T-cell (primary cell): ENCODE results near the gene KCNMA1. TPM values are rescaled to one million over a fixed set of nuclear protein-coding genes. Genes with fewer than 3 reads are reported as not detected.
"Not testable (repeated sequence)": the region's sequence is repeated elsewhere in the genome, so short reads cannot be mapped to it uniquely, and the experiment has no call there.

Experiments
- ATAC-seq, 4 experiments: fragments of 200-7000 bp in 3 of 4; fragments of 150-1000 bp in 1 of 4; cut with Tn5 transposase; replicated peaks in 1 of 4; 1 replicate in 3 of 4; 2 replicates in 1 of 4; pipeline ENCODE4 v1.10.0; 2021; ENCODE audit warnings: moderate library complexity in 3 of 4, mild to moderate bottlenecking in 2 of 4, moderate number of reproducible peaks in 1 of 4
- CTCF ChIA-PET, 2 donors: fragments of 300-600 bp; sonication (Branson Sonifier 250); formaldehyde crosslinking; loops; one replicate each; lab custom pipeline; 2022; ENCODE audit warnings: antibody characterized with exemption in 2 of 2; lab: Charles Lee
- POLR2A ChIA-PET, 2 donors: fragments of 300-600 bp; sonication (Branson Sonifier 250); formaldehyde crosslinking; loops; one replicate each; lab custom pipeline; 2022; ENCODE audit warnings: antibody characterized with exemption in 2 of 2; lab: Charles Lee
- DNase-seq, 35 experiments: peaks; one replicate each; pipeline versions ENCODE4 v3.0.0 to v3.0.0-alpha.2; 2013 to 2023
- H3K27ac ChIP-seq: one replicate; pipeline ENCODE4 v1.5.1; 2013; ENCODE audit warnings: low read length
- H3K27me3 ChIP-seq, 2 experiments: replicated peaks in 1 of 2; 1 replicate in 1 of 2; 2 replicates in 1 of 2; pipeline versions ENCODE4 v1.6.1 to v1.7.0; 2013; ENCODE audit warnings: low read length in 1 of 2, mixed read lengths in 1 of 2; ENCODE audit not compliant: control insufficient read depth in 2 of 2, insufficient read depth in 2 of 2; ENCODE audit errors: extremely low read depth in 1 of 2
- H3K36me3 ChIP-seq, 2 donors: 1 replicate in 1 of 2; 2 replicates in 1 of 2; pipeline versions ENCODE4 v1.6.1 to v1.7.0; 2013; ENCODE audit warnings: low read length in 1 of 2; ENCODE audit not compliant: control insufficient read depth in 2 of 2, insufficient read depth in 1 of 2; ENCODE audit errors: extremely low read depth in 1 of 2
- H3K4me1 ChIP-seq, 2 experiments: 1 replicate in 1 of 2; 2 replicates in 1 of 2; pipeline versions ENCODE4 v1.6.1 to v1.7.0; 2013; ENCODE audit warnings: low read length in 2 of 2, mixed read lengths in 1 of 2; ENCODE audit not compliant: insufficient read depth in 2 of 2, control insufficient read depth in 1 of 2; ENCODE audit errors: extremely low read depth in 1 of 2
- H3K4me3 ChIP-seq, 2 donors: 1 replicate in 1 of 2; 2 replicates in 1 of 2; pipeline versions ENCODE4 v1.5.1 to v1.7.0; 2013; ENCODE audit warnings: mild to moderate bottlenecking in 2 of 2, low read length in 1 of 2, moderate library complexity in 1 of 2; ENCODE audit not compliant: control insufficient read depth in 1 of 2; ENCODE audit errors: extremely low read depth in 1 of 2
- H3K9me3 ChIP-seq: 2 replicates; pipeline ENCODE4 v1.7.0; 2013
- H3K27ac Mint-ChIP-seq, 2 donors: one replicate each; pipeline ENCODE4 v1.8.0; 2020 to 2021; ENCODE audit warnings: mild to moderate bottlenecking in 2 of 2, mixed read lengths in 2 of 2
- H3K27me3 Mint-ChIP-seq, 2 donors: one replicate each; pipeline ENCODE4 v1.8.0; 2021 to 2022; ENCODE audit warnings: mixed read lengths in 2 of 2
- H3K36me3 Mint-ChIP-seq: one replicate; pipeline ENCODE4 v1.8.0; 2021; ENCODE audit warnings: mixed read lengths
- H3K4me1 Mint-ChIP-seq, 3 donors: one replicate each; pipeline ENCODE4 v1.8.0; 2020 to 2022; ENCODE audit warnings: mixed read lengths in 3 of 3, mild to moderate bottlenecking in 1 of 3
- H3K4me3 Mint-ChIP-seq, 3 donors: one replicate each; pipeline ENCODE4 v1.8.0; 2020 to 2022; ENCODE audit warnings: mild to moderate bottlenecking in 3 of 3, mixed read lengths in 3 of 3, moderate library complexity in 3 of 3
- H3K9me3 Mint-ChIP-seq, 3 donors: one replicate each; pipeline ENCODE4 v1.8.0; 2020 to 2022; ENCODE audit warnings: mixed read lengths in 3 of 3
- WGBS: methylation state at CpG from one replicate; pipeline ENCODE4 v1.1.5; 2013; ENCODE audit warnings: missing lambda C conversion rate; ENCODE audit not compliant: insufficient coverage; 5-methylcytosine and 5-hydroxymethylcytosine counted together
- total RNA-seq, 35 experiments: library from RNA in 6 of 35; stranded (reverse) in 6 of 35; fragments of 120-200 nt in 1 of 35; gene quantifications; one replicate each; pipeline versions ENCODE4 v1.2.1 to v1.2.4 and lab custom pipeline; 2013 to 2026

KCNMA1 gene
- 1 to 10 TPM in 1 of 5 donors, under 1 TPM in 4; 0.14 to 1.6 (median 0.60) TPM for total RNA-seq
- 0.18 TPM for total RNA-seq (2013)
- 0 to 0.47 (median 0.06) reads per million in 29 experiments for total RNA-seq (lab: John Stamatoyannopoulos, UW)

DNA sequence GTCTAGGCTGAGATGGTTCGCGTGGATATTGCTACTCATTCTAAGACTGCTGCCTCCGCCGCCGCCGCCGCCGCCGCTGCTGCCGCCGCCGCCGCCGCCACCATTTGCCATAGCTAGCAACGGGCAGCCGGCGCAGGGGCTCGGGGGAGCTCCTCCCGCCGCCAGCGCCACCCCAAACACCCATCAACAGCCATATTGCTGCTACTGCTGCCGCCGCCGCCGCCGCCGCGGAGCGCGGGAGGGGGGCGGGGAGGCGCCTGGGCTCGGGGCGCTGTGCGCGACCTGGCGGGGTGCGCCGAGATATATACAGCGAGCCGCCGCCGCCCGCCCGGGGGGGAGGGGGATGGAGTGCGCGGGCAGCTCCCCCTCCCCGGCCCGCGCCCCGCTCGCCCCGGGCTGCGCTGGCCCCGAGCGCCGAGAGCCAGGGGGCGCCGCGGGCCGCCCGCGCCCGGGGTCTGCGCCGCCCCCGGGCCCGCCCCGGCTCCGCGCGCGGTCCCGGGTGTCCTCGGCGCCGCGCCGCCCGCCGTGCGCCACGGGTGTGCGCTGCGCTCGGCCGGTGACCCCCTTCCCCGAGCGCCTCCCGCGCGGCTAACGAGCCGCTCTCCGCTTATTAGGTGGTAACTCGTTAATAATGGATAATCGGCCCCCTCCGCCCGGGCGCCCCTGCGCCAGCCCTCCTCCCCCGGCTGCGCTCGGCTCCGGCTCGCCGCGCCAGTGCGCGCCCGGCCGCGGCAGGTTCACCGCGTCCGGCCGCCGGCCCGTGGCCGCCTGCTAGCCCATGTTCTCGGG is at the start of gene KCNMA1:
Gene KCNMA1, minus strand, starts transcription at position 277 of the 789 bp plus-strand sequence.
- 2% methylated on average over 90 of the region's 121 CpGs for WGBS
- POLR2A ChIA-PET: no interaction called here
- peaks cover 10 to 51% of the 10 kb centered on the region in 2 experiments for H3K27me3 ChIP-seq
- Mint-ChIP-seq H3K9me3 (no peaks in the 10 kb centered on the region), H3K4me1 (peaks cover 0 to 15% (median 9%) of the 10 kb centered on the region in 3 donors), H3K4me3 (peak within 1 kb of the TSS; percentile 39 to 71 (median 58)), H3K27ac (no peak within 1 kb of the TSS), H3K27me3 (peaks cover 56 to 67% of the 10 kb centered on the region in 2 donors), H3K36me3 (no peaks in the 10 kb centered on the region)
- no peaks in the 10 kb centered on the region for H3K4me1 ChIP-seq
- no peaks in the 10 kb centered on the region for H3K9me3 ChIP-seq
- H3K36me3 ChIP-seq: no peaks in the 10 kb centered on the region
- ATAC-seq (no peak), DNase-seq (peak in 1 of 35 experiments; percentile 4)
- no peak within 1 kb of the TSS for H3K27ac ChIP-seq
- H3K4me3 ChIP-seq: no peak within 1 kb of the TSS
- CTCF ChIA-PET: interaction anchor here in 1 of 2 donors (0.7 to 1.0 kb wide), 2 partner anchors 464 to 469 kb away, joined by 3 to 5 read pairs; no protein-coding TSS in a partner anchor

DNA sequence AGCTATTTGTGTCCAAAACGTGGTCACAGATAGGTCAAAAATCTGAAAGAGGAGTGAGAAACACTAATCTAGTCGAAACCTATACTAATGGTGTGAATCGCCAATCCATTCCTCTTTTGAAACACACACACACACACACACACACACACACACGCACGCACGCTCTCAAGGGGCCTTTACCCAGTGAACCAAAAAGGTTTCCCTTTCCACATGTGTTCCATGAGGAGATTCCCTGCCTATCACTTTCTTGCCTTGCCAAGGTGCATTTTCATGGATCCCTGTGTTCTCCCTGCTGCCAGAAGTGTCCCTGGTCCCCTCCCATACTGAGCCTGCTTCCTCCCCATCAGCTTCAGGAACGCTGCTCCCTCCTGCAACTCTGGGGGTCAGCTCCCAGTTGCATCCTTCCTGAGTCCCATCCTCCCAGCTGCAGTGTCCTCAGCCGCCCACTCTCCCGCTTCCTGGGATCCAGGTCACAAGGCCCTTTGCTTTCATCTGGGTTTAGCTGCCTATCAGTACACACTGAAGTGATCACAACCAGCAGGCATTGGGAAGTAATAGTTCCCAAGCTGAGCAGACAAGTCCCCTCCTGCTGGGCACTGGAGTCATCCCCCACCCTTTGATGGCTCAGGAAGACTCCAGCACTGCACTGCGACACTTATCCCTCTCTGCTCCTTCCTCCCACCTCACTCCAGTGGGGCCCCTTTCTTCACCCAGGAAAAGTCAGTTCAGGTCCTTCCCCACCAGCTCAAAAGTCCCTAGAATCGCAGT is 49.2 kb upstream of the KCNMA1 start:
- H3K4me1 ChIP-seq: no peaks in the 10 kb centered on the region
- H3K9me3 ChIP-seq: no peaks in the 10 kb centered on the region
- ChIA-PET POLR2A (interaction anchor here in 1 of 2 donors (0.7 kb wide), 1 partner anchor 29 kb away, joined by 3 read pairs; no protein-coding TSS in a partner anchor), CTCF (no interaction called here)
- no peak overlapping the region for H3K4me3 ChIP-seq
- no peaks in the 10 kb centered on the region for H3K36me3 Mint-ChIP-seq
- no peak overlapping the region for H3K4me3 Mint-ChIP-seq
- H3K27ac ChIP-seq: no peak overlapping the region
- DNase-seq: no peak
- ATAC-seq: no peak
- WGBS: 75% methylated on average over 9 of the region's 11 CpGs
- H3K36me3 ChIP-seq: no peaks in the 10 kb centered on the region
- no peaks in the 10 kb centered on the region for H3K4me1 Mint-ChIP-seq
- no peak overlapping the region for H3K27ac Mint-ChIP-seq
- H3K27me3 ChIP-seq: peaks cover 0 to 15% of the 10 kb centered on the region in 2 experiments
- H3K27me3 Mint-ChIP-seq: peaks cover 26 to 46% of the 10 kb centered on the region in 2 donors
- H3K9me3 Mint-ChIP-seq: no peaks in the 10 kb centered on the region

GRCh38 chr10:77686096-77686495 is 48.5 kb upstream of the KCNMA1 start:
- DNase-seq (no peak), ATAC-seq (no peak)
- Histone ChIP-seq H3K36me3 (no peaks in the 10 kb centered on the region), H3K27ac (no peak overlapping the region), H3K9me3 (no peaks in the 10 kb centered on the region), H3K27me3 (peaks cover 0 to 16% of the 10 kb centered on the region in 2 experiments), H3K4me1 (no peaks in the 10 kb centered on the region), H3K4me3 (no peak overlapping the region)
- ChIA-PET POLR2A (interaction anchor here in 1 of 2 donors (0.7 kb wide), 1 partner anchor 28 kb away, joined by 3 read pairs; no protein-coding TSS in a partner anchor), CTCF (interaction anchor here in 1 of 2 donors (0.7 kb wide), 1 partner anchor 38 kb away, joined by 5 read pairs; no protein-coding TSS in a partner anchor)
- Mint-ChIP-seq H3K27me3 (peaks cover 26 to 46% of the 10 kb centered on the region in 2 donors), H3K4me3 (no peak overlapping the region), H3K36me3 (no peaks in the 10 kb centered on the region), H3K9me3 (no peaks in the 10 kb centered on the region), H3K4me1 (no peaks in the 10 kb centered on the region), H3K27ac (no peak overlapping the region)
- 100% methylated on average over 1 of the region's 3 CpGs for WGBS

DNA sequence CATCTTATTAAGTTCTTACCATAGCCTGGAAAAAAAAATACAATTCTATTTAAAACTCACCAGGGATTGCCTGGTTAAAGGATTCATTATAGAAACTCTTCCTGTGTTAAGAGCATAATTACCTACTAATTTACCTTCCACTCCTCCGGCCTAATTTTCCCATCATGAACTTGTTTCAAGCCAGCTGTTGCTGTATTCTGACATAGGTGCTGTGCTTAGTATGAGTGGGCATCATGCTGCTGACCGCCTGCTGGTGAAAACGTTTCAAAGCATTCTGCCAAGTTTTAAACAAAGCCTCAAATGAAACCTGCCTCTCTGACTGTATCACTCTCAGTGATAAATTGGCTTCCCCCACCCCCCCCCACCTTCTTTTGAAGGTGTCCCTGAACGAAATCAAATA is 47.8 kb upstream of the KCNMA1 start:
- Mint-ChIP-seq H3K27me3 (peaks cover 26 to 43% of the 10 kb centered on the region in 2 donors), H3K9me3 (no peaks in the 10 kb centered on the region), H3K27ac (no peak overlapping the region), H3K4me1 (no peaks in the 10 kb centered on the region), H3K36me3 (no peaks in the 10 kb centered on the region), H3K4me3 (no peak overlapping the region)
- no peak for ATAC-seq
- Histone ChIP-seq H3K9me3 (no peaks in the 10 kb centered on the region), H3K4me3 (no peak overlapping the region), H3K36me3 (no peaks in the 10 kb centered on the region), H3K27ac (no peak overlapping the region), H3K27me3 (peaks cover 0 to 16% of the 10 kb centered on the region in 2 experiments), H3K4me1 (no peaks in the 10 kb centered on the region)
- ChIA-PET POLR2A (no interaction called here), CTCF (interaction anchor here in 1 of 2 donors (0.7 kb wide), 1 partner anchor 37 kb away, joined by 5 read pairs; no protein-coding TSS in a partner anchor)
- WGBS: 67% methylated on average over 1 of the region's 4 CpGs
- DNase-seq: no peak

DNA sequence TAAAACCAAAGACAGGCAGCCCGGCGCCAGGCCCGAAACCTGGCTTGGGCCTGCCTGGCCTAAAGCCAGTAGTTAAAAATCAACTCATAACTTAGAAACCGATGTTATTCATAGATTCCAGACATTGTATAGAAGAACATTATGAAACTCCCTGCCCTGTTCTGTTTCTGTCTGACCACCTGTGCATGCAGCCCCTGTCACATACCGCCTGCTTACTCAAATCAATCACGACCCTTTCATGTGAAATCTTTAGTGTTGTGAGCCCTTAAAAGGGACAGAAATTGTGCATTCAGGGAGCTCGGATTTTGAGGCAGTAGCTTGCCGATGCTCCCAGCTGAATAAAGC is 45.5 kb upstream of the KCNMA1 start:
- DNase-seq, H3K36me3 ChIP-seq, H3K9me3 Mint-ChIP-seq, H3K27ac ChIP-seq, CTCF ChIA-PET, H3K27ac Mint-ChIP-seq, H3K9me3 ChIP-seq, H3K36me3 Mint-ChIP-seq, ATAC-seq, H3K4me3 Mint-ChIP-seq, H3K4me1 ChIP-seq, H3K4me3 ChIP-seq, POLR2A ChIA-PET, H3K4me1 Mint-ChIP-seq: not testable (repeated sequence)
- peaks cover 24 to 34% of the 10 kb centered on the region in 2 donors for H3K27me3 Mint-ChIP-seq
- H3K27me3 ChIP-seq: peaks cover 0 to 16% of the 10 kb centered on the region in 2 experiments
- WGBS: no CpG with 5 or more reads among the region's 8 CpGs

DNA sequence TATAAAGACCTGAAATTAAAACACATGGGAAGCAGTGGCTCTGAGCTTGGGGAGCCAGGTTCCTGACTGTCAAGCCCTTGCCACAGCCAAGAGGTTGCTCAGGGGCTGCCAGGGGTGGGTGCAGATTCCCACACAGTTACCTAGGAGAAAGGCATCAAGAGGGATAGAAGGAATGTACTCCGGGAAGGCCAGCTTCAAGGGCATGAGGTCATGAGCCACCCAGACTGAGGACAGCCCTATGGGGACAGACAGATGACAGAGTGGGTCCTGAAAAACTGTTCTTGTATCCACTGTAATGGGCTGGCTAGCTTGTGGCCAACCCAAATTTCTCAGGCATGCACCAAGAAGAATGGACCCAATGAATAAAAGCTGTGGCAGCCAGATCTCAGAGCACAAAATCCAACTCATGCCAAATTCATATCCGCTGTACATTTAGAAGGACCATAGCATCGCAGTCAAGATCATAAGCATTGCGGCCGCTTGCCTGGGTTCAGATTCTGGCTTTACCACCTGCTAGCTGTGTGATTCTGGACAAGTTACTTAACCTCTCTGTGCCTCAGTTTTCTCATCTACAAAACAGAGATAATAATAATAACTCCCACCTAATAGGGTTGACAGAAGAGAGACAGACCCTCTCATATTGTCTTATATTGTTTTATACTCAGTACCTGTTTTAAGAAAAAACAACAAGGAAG is 44.9 kb upstream of the KCNMA1 start:
- Histone ChIP-seq H3K4me1 (no peaks in the 10 kb centered on the region), H3K27ac (no peak overlapping the region), H3K36me3 (no peaks in the 10 kb centered on the region), H3K27me3 (peaks cover 0 to 16% of the 10 kb centered on the region in 2 experiments), H3K9me3 (no peaks in the 10 kb centered on the region), H3K4me3 (no peak overlapping the region)
- Mint-ChIP-seq H3K9me3 (no peaks in the 10 kb centered on the region), H3K36me3 (no peaks in the 10 kb centered on the region), H3K27me3 (peaks cover 28 to 31% of the 10 kb centered on the region in 2 donors), H3K4me1 (no peaks in the 10 kb centered on the region), H3K4me3 (no peak overlapping the region), H3K27ac (no peak overlapping the region)
- POLR2A ChIA-PET: no interaction called here
- CTCF ChIA-PET: no interaction called here
- DNase-seq (no peak), ATAC-seq (no peak)
- 100% methylated on average over 4 of the region's 5 CpGs for WGBS
